ENCODE results near the gene ALDH3A2. TPM values are rescaled to one million over a fixed set of nuclear protein-coding genes. Genes with fewer than 3 reads are reported as not detected.
A peak's percentile ranks its signal among the peaks of the same experiment; 100 is the strongest.

The ALDH3A2 gene
- total RNA-seq, result 39.4 TPM
- polyA plus RNA-seq (ENCODE audit: insufficient read depth in 1 of 8, insufficient read length in 8 of 8, low replicate concordance in 1 of 8), result 10 to 100 TPM; 26.6 to 35.9 (median 32.5) TPM
- long read RNA-seq, donor 1, partial matches to known transcripts, result 0 of 1 reads
- long read RNA-seq, donor 1, other reads (novel, unspliced or antisense), result 0 of 1 reads
- long read RNA-seq, donor 2, partial matches to known transcripts, result 0 of 2 reads
- long read RNA-seq, donor 2, other reads (novel, unspliced or antisense), result 0 of 2 reads
- long read RNA-seq, donor 3, transcript ALDH3A2-201 (10 exons, 3,928 nt), result minor isoform, 5 of 14 reads
- long read RNA-seq, donor 3, transcript ALDH3A2-210 (1 exons, 3,512 nt), result major isoform, 7 of 14 reads
- long read RNA-seq, donor 3, partial matches to known transcripts, result 0 of 14 reads
- long read RNA-seq, donor 3, other reads (novel, unspliced or antisense), result 0 of 14 reads
- long read RNA-seq, donor 4, partial matches to known transcripts, result 0 of 2 reads
- long read RNA-seq, donor 4, other reads (novel, unspliced or antisense), result 0 of 2 reads
- long read RNA-seq, donor 5, transcript ALDH3A2-201 (10 exons, 3,928 nt), result minor isoform, 13 of 55 reads
- long read RNA-seq, donor 5, transcript ALDH3A2-210 (1 exons, 3,512 nt), result major isoform, 20 of 55 reads
- long read RNA-seq, donor 5, partial matches to known transcripts, result 17 of 55 reads
- long read RNA-seq, donor 5, other reads (novel, unspliced or antisense), result 0 of 55 reads
- long read RNA-seq, donor 6, transcript ALDH3A2-210 (1 exons, 3,512 nt), result major isoform, 13 of 30 reads
- long read RNA-seq, donor 6, partial matches to known transcripts, result 9 of 30 reads
- long read RNA-seq, donor 6, other reads (novel, unspliced or antisense), result 0 of 30 reads
- long read RNA-seq, donor 7, transcript ALDH3A2-210 (1 exons, 3,512 nt), result major isoform, 17 of 27 reads
- long read RNA-seq, donor 7, partial matches to known transcripts, result 7 of 27 reads
- long read RNA-seq, donor 7, other reads (novel, unspliced or antisense), result 0 of 27 reads
- long read RNA-seq, donor 8, transcript ALDH3A2-210 (1 exons, 3,512 nt), result major isoform, 14 of 24 reads
- long read RNA-seq, donor 8, partial matches to known transcripts, result 7 of 24 reads
- long read RNA-seq, donor 8, other reads (novel, unspliced or antisense), result 0 of 24 reads
- long read RNA-seq, donor 9, transcript ALDH3A2-201 (10 exons, 3,928 nt), result minor isoform, 5 of 28 reads
- long read RNA-seq, donor 9, transcript ALDH3A2-210 (1 exons, 3,512 nt), result major isoform, 11 of 28 reads
- long read RNA-seq, donor 9, partial matches to known transcripts, result 11 of 28 reads
- long read RNA-seq, donor 9, other reads (novel, unspliced or antisense), result 0 of 28 reads
- long read RNA-seq, donor 10, transcript ALDH3A2-210 (1 exons, 3,512 nt), result major isoform, 16 of 30 reads
- long read RNA-seq, donor 10, partial matches to known transcripts, result 10 of 30 reads
- long read RNA-seq, donor 10, other reads (novel, unspliced or antisense), result 0 of 30 reads
- long read RNA-seq, donor 11, transcript ALDH3A2-210 (1 exons, 3,512 nt), result major isoform, 14 of 27 reads
- long read RNA-seq, donor 11, transcript ALDH3A2-201 (10 exons, 3,928 nt), result minor isoform, 5 of 27 reads
- long read RNA-seq, donor 11, partial matches to known transcripts, result 7 of 27 reads
- long read RNA-seq, donor 11, other reads (novel, unspliced or antisense), result 0 of 27 reads

GRCh38 chr17:19648475-19649273 lies at the start of gene ALDH3A2:
ALDH3A2 (plus strand) TSS chr17:19648751; CDS start chr17:19648972, 221 bp downstream.
- Histone ChIP-seq H3K4me3 (ENCODE audit: low read length) (peak within 1 kb of the TSS; percentile 94), H3K4me1 (ENCODE audit: control insufficient read depth, insufficient read depth, low read length) (peaks cover 13% of the 10 kb centered on the region), H3K27ac (ENCODE audit: low read length) (peak within 1 kb of the TSS; percentile 91), H3K9me3 (replicated peaks; ENCODE audit: control insufficient read depth, low read depth, low read length) (no peaks in the 10 kb centered on the region), H3K36me3 (ENCODE audit: control insufficient read depth, insufficient read depth, low read length) (peaks cover 13% of the 10 kb centered on the region), H3K27me3 (ENCODE audit: control insufficient read depth, insufficient read depth, low read length) (no peaks in the 10 kb centered on the region)
- DNase-seq, result peak; percentile 98
- under 1% methylated on average over 67 of the region's 71 CpGs for WGBS (ENCODE audit: insufficient coverage)

GRCh38 chr17:19610311-19610710 lies 38.2 kb upstream of the ALDH3A2 start:
- H3K4me1 ChIP-seq (ENCODE audit: control insufficient read depth, insufficient read depth, low read length), result no peaks in the 10 kb centered on the region
- WGBS (ENCODE audit: insufficient coverage), result no CpG with 5 or more reads among the region's 2 CpGs
- H3K4me3 ChIP-seq (ENCODE audit: low read length), result no peak overlapping the region
- DNase-seq, result no peak
- no peaks in the 10 kb centered on the region for H3K9me3 ChIP-seq (replicated peaks; ENCODE audit: control insufficient read depth, low read depth, low read length)
- no peak overlapping the region for H3K27ac ChIP-seq (ENCODE audit: low read length)
- H3K27me3 ChIP-seq (ENCODE audit: control insufficient read depth, insufficient read depth, low read length), result no peaks in the 10 kb centered on the region
- no peaks in the 10 kb centered on the region for H3K36me3 ChIP-seq (ENCODE audit: control insufficient read depth, insufficient read depth, low read length)

DNA sequence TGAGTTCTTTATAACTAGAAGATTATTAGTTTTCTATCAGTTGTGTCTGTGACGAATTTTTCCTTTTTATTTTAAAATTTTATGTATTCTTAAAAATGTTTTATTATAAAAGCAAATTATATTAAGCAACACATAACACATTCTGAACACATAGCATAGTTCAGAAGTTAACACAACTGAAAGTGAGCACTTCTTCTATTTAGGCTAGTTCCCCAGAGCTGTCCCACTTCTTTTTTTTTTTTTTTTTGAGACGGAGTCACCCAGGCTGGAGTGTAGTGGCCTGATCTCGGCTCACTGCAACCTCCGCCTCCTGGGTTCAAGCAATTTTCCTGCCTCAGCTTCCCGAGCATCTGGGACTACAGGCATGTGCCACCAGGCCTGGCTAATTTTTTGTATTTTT lies 37.7 kb upstream of the ALDH3A2 start:
- H3K4me1 ChIP-seq (ENCODE audit: control insufficient read depth, insufficient read depth, low read length), result no peaks in the 10 kb centered on the region
- no peak overlapping the region for H3K4me3 ChIP-seq (ENCODE audit: low read length)
- H3K9me3 ChIP-seq (replicated peaks; ENCODE audit: control insufficient read depth, low read depth, low read length), result no peaks in the 10 kb centered on the region
- no peaks in the 10 kb centered on the region for H3K36me3 ChIP-seq (ENCODE audit: control insufficient read depth, insufficient read depth, low read length)
- no peak overlapping the region for H3K27ac ChIP-seq (ENCODE audit: low read length)
- H3K27me3 ChIP-seq (ENCODE audit: control insufficient read depth, insufficient read depth, low read length), result no peaks in the 10 kb centered on the region
- peak; percentile 8 for DNase-seq
- 40% methylated on average over 1 of the region's 5 CpGs for WGBS (ENCODE audit: insufficient coverage)

- DNase-seq, result no peak
- no peak overlapping the region for H3K27ac ChIP-seq (ENCODE audit: low read length)
- WGBS (ENCODE audit: insufficient coverage), result 82% methylated on average over 8 of the region's 10 CpGs
- no peak overlapping the region for H3K4me3 ChIP-seq (ENCODE audit: low read length)
- H3K9me3 ChIP-seq (replicated peaks; ENCODE audit: control insufficient read depth, low read depth, low read length), result peaks cover 12% of the 10 kb centered on the region
- H3K4me1 ChIP-seq (ENCODE audit: control insufficient read depth, insufficient read depth, low read length), result no peaks in the 10 kb centered on the region
- no peaks in the 10 kb centered on the region for H3K27me3 ChIP-seq (ENCODE audit: control insufficient read depth, insufficient read depth, low read length)
- no peaks in the 10 kb centered on the region for H3K36me3 ChIP-seq (ENCODE audit: control insufficient read depth, insufficient read depth, low read length)
These were observed 34.6 kb upstream of the ALDH3A2 start for GRCh38 chr17:19613979-19614378.

- Histone ChIP-seq H3K36me3 (ENCODE audit: control insufficient read depth, insufficient read depth, low read length) (no peaks in the 10 kb centered on the region), H3K4me3 (ENCODE audit: low read length) (no peak overlapping the region), H3K4me1 (ENCODE audit: control insufficient read depth, insufficient read depth, low read length) (no peaks in the 10 kb centered on the region), H3K27ac (ENCODE audit: low read length) (no peak overlapping the region), H3K9me3 (replicated peaks; ENCODE audit: control insufficient read depth, low read depth, low read length) (peaks cover 21% of the 10 kb centered on the region), H3K27me3 (ENCODE audit: control insufficient read depth, insufficient read depth, low read length) (no peaks in the 10 kb centered on the region)
- no peak for DNase-seq
- WGBS (ENCODE audit: insufficient coverage), result 90% methylated on average over 2 of the region's 4 CpGs
These were observed 33.7 kb upstream of the ALDH3A2 start for GRCh38 chr17:19614900-19615299.

DNA sequence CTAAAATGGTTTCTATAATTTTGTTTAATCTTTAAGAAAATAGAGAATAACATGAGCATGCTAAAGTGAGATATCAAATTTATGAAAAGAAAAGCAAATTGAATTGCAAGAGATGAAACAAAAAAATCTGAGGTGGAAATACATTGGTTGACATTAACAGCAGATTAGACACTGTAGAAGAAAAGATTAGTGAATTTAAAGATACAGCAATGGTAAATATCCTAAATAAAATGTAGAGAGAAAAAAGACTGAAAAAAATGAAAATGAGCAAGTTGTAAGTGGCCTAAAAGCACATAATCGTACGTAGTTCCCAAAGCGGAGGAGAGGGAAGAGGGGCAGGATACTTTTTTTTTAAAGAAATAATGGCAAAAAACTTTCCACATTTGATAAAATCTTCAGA lies 30.5 kb upstream of the ALDH3A2 start:
- Histone ChIP-seq H3K27me3 (ENCODE audit: control insufficient read depth, insufficient read depth, low read length) (no peaks in the 10 kb centered on the region), H3K36me3 (ENCODE audit: control insufficient read depth, insufficient read depth, low read length) (no peaks in the 10 kb centered on the region), H3K9me3 (replicated peaks; ENCODE audit: control insufficient read depth, low read depth, low read length) (peaks cover 34% of the 10 kb centered on the region), H3K4me3 (ENCODE audit: low read length) (no peak overlapping the region), H3K4me1 (ENCODE audit: control insufficient read depth, insufficient read depth, low read length) (no peaks in the 10 kb centered on the region), H3K27ac (ENCODE audit: low read length) (no peak overlapping the region)
- DNase-seq, result no peak
- WGBS (ENCODE audit: insufficient coverage), result no CpG with 5 or more reads among the region's 3 CpGs

GRCh38 chr17:19619705-19620325 lies 28.7 kb upstream of the ALDH3A2 start:
- no peak for DNase-seq
- H3K36me3 ChIP-seq (ENCODE audit: control insufficient read depth, insufficient read depth, low read length), result no peaks in the 10 kb centered on the region
- no peaks in the 10 kb centered on the region for H3K4me1 ChIP-seq (ENCODE audit: control insufficient read depth, insufficient read depth, low read length)
- no peak overlapping the region for H3K4me3 ChIP-seq (ENCODE audit: low read length)
- WGBS (ENCODE audit: insufficient coverage), result 90% methylated on average over 1 of the region's 2 CpGs
- H3K27ac ChIP-seq (ENCODE audit: low read length), result no peak overlapping the region
- peaks cover 34% of the 10 kb centered on the region for H3K9me3 ChIP-seq (replicated peaks; ENCODE audit: control insufficient read depth, low read depth, low read length)
- H3K27me3 ChIP-seq (ENCODE audit: control insufficient read depth, insufficient read depth, low read length), result no peaks in the 10 kb centered on the region

DNA sequence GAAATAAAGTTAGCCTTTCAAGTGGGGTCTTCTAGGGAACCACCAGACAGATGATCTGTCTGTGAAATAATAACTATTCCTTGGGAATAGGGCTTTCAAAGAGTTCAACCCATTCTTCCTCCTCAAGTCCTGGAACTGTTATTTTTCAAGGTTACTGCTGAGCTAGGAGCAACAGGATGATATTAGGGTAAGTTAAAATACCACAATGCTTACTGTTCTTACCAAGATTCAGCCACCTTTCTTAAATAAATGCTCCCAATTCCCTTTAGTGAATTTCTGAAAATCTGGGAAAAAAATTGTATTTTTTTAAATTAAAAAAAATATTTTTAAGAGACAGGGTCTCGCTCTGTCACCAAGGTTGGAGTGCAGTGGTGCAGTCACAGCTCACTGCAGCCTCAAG lies 26.9 kb upstream of the ALDH3A2 start:
- no CpG with 5 or more reads among the region's 1 CpG for WGBS (ENCODE audit: insufficient coverage)
- no peaks in the 10 kb centered on the region for H3K27me3 ChIP-seq (ENCODE audit: control insufficient read depth, insufficient read depth, low read length)
- H3K36me3 ChIP-seq (ENCODE audit: control insufficient read depth, insufficient read depth, low read length), result no peaks in the 10 kb centered on the region
- no peak overlapping the region for H3K4me3 ChIP-seq (ENCODE audit: low read length)
- H3K9me3 ChIP-seq (replicated peaks; ENCODE audit: control insufficient read depth, low read depth, low read length), result peaks cover 34% of the 10 kb centered on the region
- no peak for DNase-seq
- H3K27ac ChIP-seq (ENCODE audit: low read length), result no peak overlapping the region
- no peaks in the 10 kb centered on the region for H3K4me1 ChIP-seq (ENCODE audit: control insufficient read depth, insufficient read depth, low read length)

Measured in muscle of leg (tissue), 16 donors.